ENCODE results near the gene PGP. TPM values are rescaled to one million over a fixed set of nuclear protein-coding genes. Genes with fewer than 3 reads are reported as not detected.

Gene PGP
- total RNA-seq, 6 experiments from 2014 or later = 12.8 to 17.8 (median 15.1) TPM

GRCh38 chr16:2253293-2253692 lies 38.7 kb upstream of the PGP start:
- Mint-ChIP-seq H3K4me1 (ENCODE audit: low read depth) (peaks cover 24% of the 10 kb centered on the region), H3K36me3 (ENCODE audit: low read depth) (peaks cover 30% of the 10 kb centered on the region), H3K4me3 (no peak overlapping the region), H3K27me3 (ENCODE audit: insufficient read depth) (no peaks in the 10 kb centered on the region), H3K9me3 (no peaks in the 10 kb centered on the region), H3K27ac (peak overlapping the region; percentile 79)
- TF ChIP-seq CTCF (IDR thresholded peaks at IDR 0.05) = no peak
- no peak for DNase-seq

DNA sequence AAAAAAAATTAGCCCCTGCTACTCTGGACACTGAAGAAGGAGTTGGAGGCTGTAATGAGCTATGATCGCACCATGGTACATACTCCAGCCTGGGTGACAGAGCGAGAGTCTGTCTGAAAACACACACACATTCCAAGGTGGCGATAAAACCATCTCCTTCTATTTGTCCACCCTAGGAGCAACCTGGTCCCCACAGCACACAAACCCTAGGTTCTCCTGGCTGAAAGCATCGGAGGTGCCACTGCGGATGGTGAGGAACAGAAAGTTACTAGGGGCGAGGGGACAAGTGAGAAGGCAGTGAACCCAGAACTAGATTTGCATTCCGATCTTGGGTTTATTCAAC lies 38.1 kb upstream of the PGP start:
- peaks cover 24% of the 10 kb centered on the region for H3K4me1 Mint-ChIP-seq (ENCODE audit: low read depth)
- peaks cover 30% of the 10 kb centered on the region for H3K36me3 Mint-ChIP-seq (ENCODE audit: low read depth)
- peak overlapping the region; percentile 79 for H3K27ac Mint-ChIP-seq
- no peaks in the 10 kb centered on the region for H3K27me3 Mint-ChIP-seq (ENCODE audit: insufficient read depth)
- H3K9me3 Mint-ChIP-seq = no peaks in the 10 kb centered on the region
- no peak for DNase-seq
- H3K4me3 Mint-ChIP-seq = no peak overlapping the region
- no peak for TF ChIP-seq CTCF (IDR thresholded peaks at IDR 0.05)

DNA sequence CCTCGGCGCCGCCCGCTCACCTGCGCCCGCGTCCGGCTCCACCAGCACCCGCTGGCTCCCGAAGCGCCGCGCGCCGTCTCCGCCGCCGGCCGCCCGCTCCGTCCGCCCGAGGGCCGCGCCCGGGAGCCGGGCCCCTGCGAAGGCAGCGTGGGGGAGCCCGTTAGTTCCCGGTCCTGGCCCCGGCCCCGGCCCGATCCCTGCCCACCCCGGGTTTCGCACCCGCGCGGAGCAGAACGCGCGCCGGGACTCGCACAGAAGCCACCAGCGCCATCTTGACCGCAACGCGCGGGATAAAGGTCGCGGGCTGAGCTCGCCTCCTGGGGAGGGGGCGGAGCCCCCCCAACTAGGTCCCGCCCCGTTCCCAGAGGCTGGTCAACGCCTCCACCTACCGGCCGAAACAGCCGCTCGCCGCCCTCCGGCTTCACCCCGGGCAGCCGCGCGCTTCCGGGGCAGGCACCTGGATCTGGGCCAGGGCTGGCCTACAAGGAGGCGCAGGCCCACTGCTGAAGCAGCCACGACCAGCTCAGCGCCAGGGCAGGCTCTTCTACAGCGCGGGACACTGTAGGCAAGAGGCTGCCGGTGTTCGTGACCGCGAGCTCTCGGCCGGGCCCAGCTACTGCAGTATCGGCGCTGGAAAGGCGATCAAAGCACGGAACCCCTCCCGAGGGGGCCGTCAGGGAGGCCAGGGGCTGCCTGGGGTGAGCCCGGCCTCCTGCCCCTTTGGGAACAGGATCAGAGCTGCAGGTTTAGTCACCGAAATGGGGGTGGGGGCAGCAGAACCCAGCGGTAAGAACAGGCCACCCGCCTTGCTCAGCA lies 36.9 kb upstream of the PGP start, which contains the start of gene ECI1:
ECI1 (minus strand) TSS at position 292 of the 816 bp plus-strand sequence; CDS start at position 271, 21 bp downstream.
- no peaks in the 10 kb centered on the region for H3K27me3 Mint-ChIP-seq (ENCODE audit: insufficient read depth)
- peak; percentile 95 for DNase-seq
- peak within 1 kb of the TSS; percentile 97 for H3K4me3 Mint-ChIP-seq
- no peaks in the 10 kb centered on the region for H3K9me3 Mint-ChIP-seq
- H3K4me1 Mint-ChIP-seq (ENCODE audit: low read depth) = peaks cover 24% of the 10 kb centered on the region
- H3K27ac Mint-ChIP-seq = peak within 1 kb of the TSS; percentile 86
- H3K36me3 Mint-ChIP-seq (ENCODE audit: low read depth) = peaks cover 25% of the 10 kb centered on the region
- TF ChIP-seq CTCF (IDR thresholded peaks at IDR 0.05) = peak; percentile 78

GRCh38 chr16:2250652-2251295 lies 36.1 kb upstream of the PGP start:
- Mint-ChIP-seq H3K4me3 (peak overlapping the region; percentile 97), H3K27me3 (ENCODE audit: insufficient read depth) (no peaks in the 10 kb centered on the region), H3K27ac (peak overlapping the region; percentile 86), H3K4me1 (ENCODE audit: low read depth) (peaks cover 24% of the 10 kb centered on the region), H3K36me3 (ENCODE audit: low read depth) (peaks cover 23% of the 10 kb centered on the region), H3K9me3 (no peaks in the 10 kb centered on the region)
- peak; percentile 26 for DNase-seq
- TF ChIP-seq CTCF (IDR thresholded peaks at IDR 0.05) = no peak

DNA sequence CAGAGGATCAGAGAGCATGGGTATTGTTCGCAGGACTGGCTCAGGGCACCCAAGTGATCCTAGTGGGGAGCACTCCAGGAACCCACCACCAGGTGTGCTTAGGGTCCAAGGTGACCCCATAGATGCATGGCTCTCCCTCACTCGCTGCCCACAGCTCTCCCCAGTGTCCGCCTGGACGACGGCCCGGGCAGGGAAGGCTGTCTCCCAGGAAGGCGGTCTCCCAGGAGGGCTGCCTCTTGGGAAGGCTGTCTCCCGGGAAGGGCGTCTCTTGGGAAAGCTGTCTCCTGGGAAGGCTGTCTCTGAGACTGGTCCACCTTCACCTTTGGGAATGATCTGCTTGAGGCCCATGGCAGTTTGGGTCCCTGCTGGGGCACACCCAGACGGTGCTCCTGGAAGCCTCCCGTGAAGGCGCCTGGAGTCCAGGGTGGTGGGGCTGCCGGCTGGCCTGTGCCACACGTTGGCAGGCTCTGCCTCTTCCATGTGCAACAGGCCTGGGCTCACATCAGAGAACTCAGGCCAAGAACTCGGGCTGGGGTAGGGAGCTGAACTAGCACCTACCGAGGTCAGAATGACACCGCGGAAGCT lies 31.8 kb upstream of the PGP start:
- Mint-ChIP-seq H3K27ac (no peak overlapping the region), H3K36me3 (ENCODE audit: low read depth) (peaks cover 14% of the 10 kb centered on the region), H3K4me1 (ENCODE audit: low read depth) (peaks cover 9% of the 10 kb centered on the region; the same call in 1 of the 2 replicates), H3K9me3 (no peaks in the 10 kb centered on the region), H3K27me3 (ENCODE audit: insufficient read depth) (no peaks in the 10 kb centered on the region), H3K4me3 (no peak overlapping the region)
- DNase-seq = no peak
- no peak for TF ChIP-seq CTCF (IDR thresholded peaks at IDR 0.05)

Data from HFFc6 (cell line).